GM12872 (cell line): Measurements from ENCODE around the gene SLC66A2.

ENCODE experiments used
- CTCF ChIP-seq: IDR thresholded peaks from 3 replicates; pipeline ENCODE4 v1.5.1; 2011; ENCODE audit warnings: low read depth, mild to moderate bottlenecking, low read length, moderate library complexity; ENCODE audit not compliant: insufficient read depth

Gene SLC66A2

GRCh38 chr18:79961527-79962291 lies 10.3 kb upstream of the SLC66A2 start:
- TF ChIP-seq CTCF = no peak

- no peak for TF ChIP-seq CTCF
Observed at GRCh38 chr18:79960921-79961526, 9.6 kb upstream of the SLC66A2 start.

GRCh38 chr18:79958981-79959380 lies 7.5 kb upstream of the SLC66A2 start:
- TF ChIP-seq CTCF = no peak

GRCh38 chr18:79956276-79956675 lies 4.8 kb upstream of the SLC66A2 start:
- TF ChIP-seq CTCF = no peak

GRCh38 chr18:79955302-79956075 lies 4.0 kb upstream of the SLC66A2 start:
- TF ChIP-seq CTCF = no peak

GRCh38 chr18:79954791-79955190 lies 3.3 kb upstream of the SLC66A2 start:
- TF ChIP-seq CTCF = no peak

GRCh38 chr18:79953971-79954651 lies 2.7 kb upstream of the SLC66A2 start:
- no peak for TF ChIP-seq CTCF
